HEK293T (cell line): ENCODE data around the gene HMX2.

ENCODE experiments used
- ARNT ChIP-seq: fragments of 450-650 bp; IDR thresholded peaks from 2 replicates; pipeline ENCODE4 v1.6.1; 2017; ENCODE audit warnings: mild to moderate bottlenecking
- BHLHE40 ChIP-seq: fragments of 450-650 bp; IDR thresholded peaks from 2 replicates; pipeline ENCODE4 v1.6.1; 2016; ENCODE audit warnings: mild to moderate bottlenecking, moderate library complexity, borderline replicate concordance
- CTBP1 ChIP-seq: fragments of 450-650 bp; IDR thresholded peaks from 2 replicates; pipeline ENCODE4 v1.6.1; 2016; ENCODE audit warnings: borderline replicate concordance
- ELF4 ChIP-seq: fragments of 450-650 bp; IDR thresholded peaks from 2 replicates; pipeline ENCODE4 v1.6.1; 2017; ENCODE audit warnings: antibody characterized with exemption
- FOXA1 ChIP-seq: fragments of 450-650 bp; IDR thresholded peaks from 2 replicates; pipeline ENCODE4 v1.6.1; 2016; ENCODE audit warnings: mild to moderate bottlenecking
- FOXM1 ChIP-seq: fragments of 450-650 bp; IDR thresholded peaks from 2 replicates; pipeline ENCODE4 v1.6.1; 2017; ENCODE audit warnings: mild to moderate bottlenecking, borderline replicate concordance
- HDGF ChIP-seq: fragments of 450-650 bp; IDR thresholded peaks from 2 replicates; pipeline ENCODE4 v1.6.1; 2017; ENCODE audit warnings: antibody characterized with exemption, borderline replicate concordance
- NFRKB ChIP-seq: fragments of 450-650 bp; IDR thresholded peaks from 2 replicates; pipeline ENCODE4 v1.6.1; 2016; ENCODE audit warnings: mild to moderate bottlenecking, moderate library complexity
- SP1 ChIP-seq: fragments of 450-650 bp; IDR thresholded peaks from 2 replicates; pipeline ENCODE4 v1.6.1; 2017
- SUZ12 ChIP-seq: fragments of 450-650 bp; IDR thresholded peaks from 2 replicates; pipeline ENCODE4 v1.6.1; 2016; ENCODE audit warnings: mild to moderate bottlenecking

DNA sequence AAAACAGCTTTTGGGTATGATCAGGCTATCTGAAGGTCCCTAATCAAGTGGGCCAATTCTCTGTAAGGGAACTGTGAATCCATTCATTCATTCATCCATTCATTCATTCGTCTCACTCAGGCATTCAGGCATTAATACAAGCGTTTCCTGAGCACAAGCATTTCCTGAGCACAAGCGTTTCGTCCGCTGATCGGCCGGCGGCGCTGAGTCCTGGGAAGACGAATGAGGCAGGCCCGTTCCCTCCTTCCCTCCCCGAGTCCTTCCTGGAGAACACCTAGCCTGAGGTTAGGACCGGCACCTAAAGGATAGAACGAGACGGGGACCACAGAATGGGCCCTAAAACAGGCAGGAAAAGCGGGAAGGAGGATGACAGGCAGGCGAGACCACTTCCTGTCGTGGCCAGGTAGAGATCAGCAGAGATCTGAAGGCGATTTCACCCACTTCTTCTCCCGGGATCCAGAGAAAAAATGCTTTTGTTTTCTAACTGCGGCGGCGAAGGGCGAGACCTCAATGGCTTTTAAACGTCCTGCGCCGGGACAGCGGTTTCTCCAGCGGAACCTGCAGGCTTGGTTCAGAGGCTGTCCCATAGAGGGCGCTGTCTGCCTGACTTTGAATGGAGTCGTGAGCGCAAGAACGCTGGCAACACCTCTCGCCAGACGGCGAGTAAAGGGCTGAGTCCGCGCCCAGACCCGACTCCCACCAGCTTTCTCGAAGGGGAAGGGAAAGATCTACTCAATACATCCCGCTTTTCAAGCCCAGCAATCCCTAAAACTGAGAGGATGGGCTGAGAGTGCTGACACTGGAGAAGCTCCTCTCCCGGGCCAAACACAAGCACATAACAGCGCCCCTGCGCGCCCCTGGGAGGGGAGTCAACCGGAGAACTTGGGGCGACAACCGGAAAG is 15.1 kb upstream of the HMX2 start:
- no peak; the same call in 1 of the 2 replicates for TF ChIP-seq FOXM1
- TF ChIP-seq BHLHE40, result no peak
- TF ChIP-seq HDGF, result no peak
- TF ChIP-seq SP1, result no peak
- no peak for TF ChIP-seq NFRKB
- TF ChIP-seq SUZ12, result no peak
- no peak for TF ChIP-seq CTBP1
- no peak for TF ChIP-seq ARNT
- no peak for TF ChIP-seq FOXA1
- TF ChIP-seq ELF4, result no peak
